Measurements from ENCODE around the gene MAT2B. TPM values are rescaled to one million over a fixed set of nuclear protein-coding genes. Genes with fewer than 3 reads are reported as not detected.
A peak's percentile ranks its signal among the peaks of the same experiment; 100 is the strongest.

Gene MAT2B
- total and polyA plus RNA-seq, 2 donors: 58.2 to 61.9 TPM

- WGBS: 76% methylated on average over 5 of the region's 5 CpGs
Observed at GRCh38 chr5:163548649-163549048, 43.2 kb downstream of the MAT2B start.

GRCh38 chr5:163551156-163551555 is 45.7 kb downstream of the MAT2B start:
- no peak for DNase-seq (ENCODE audit: extremely low spot score)
- H3K4me3 ChIP-seq (ENCODE audit: low read depth, low read length): no peak overlapping the region
- H3K4me1 ChIP-seq (ENCODE audit: insufficient read depth): no peaks in the 10 kb centered on the region
- H3K36me3 ChIP-seq (ENCODE audit: insufficient read depth): no peaks in the 10 kb centered on the region
- 74% methylated on average over 3 of the region's 3 CpGs for WGBS
- no peak overlapping the region for H3K27ac ChIP-seq (ENCODE audit: low read depth)

More at GRCh38 chr5:163548649-163549048, 43.2 kb downstream of the MAT2B start:
- no peaks in the 10 kb centered on the region for H3K36me3 ChIP-seq (ENCODE audit: insufficient read depth)
- no peak overlapping the region for H3K27ac ChIP-seq (ENCODE audit: low read depth)
- no peaks in the 10 kb centered on the region for H3K4me1 ChIP-seq (ENCODE audit: insufficient read depth)
- DNase-seq (ENCODE audit: extremely low spot score): no peak
- no peak overlapping the region for H3K4me3 ChIP-seq (ENCODE audit: low read depth, low read length)

GRCh38 chr5:163552536-163552935 is 47.1 kb downstream of the MAT2B start:
- no peaks in the 10 kb centered on the region for H3K4me1 ChIP-seq (ENCODE audit: insufficient read depth)
- WGBS: 94% methylated on average over 1 of the region's 1 CpG

GRCh38 chr5:163561339-163561738 is 55.9 kb downstream of the MAT2B start:
- DNase-seq (ENCODE audit: extremely low spot score): no peak
- WGBS: 78% methylated on average over 5 of the region's 5 CpGs
- H3K4me1 ChIP-seq (ENCODE audit: insufficient read depth): no peaks in the 10 kb centered on the region
- H3K27ac ChIP-seq (ENCODE audit: low read depth): no peak overlapping the region
- H3K4me3 ChIP-seq (ENCODE audit: low read depth, low read length): no peak overlapping the region
- no peaks in the 10 kb centered on the region for H3K36me3 ChIP-seq (ENCODE audit: insufficient read depth)

More at GRCh38 chr5:163552536-163552935, 47.1 kb downstream of the MAT2B start:
- no peak for DNase-seq (ENCODE audit: extremely low spot score)
- Histone ChIP-seq H3K4me3 (ENCODE audit: low read depth, low read length) (no peak overlapping the region), H3K36me3 (ENCODE audit: insufficient read depth) (no peaks in the 10 kb centered on the region), H3K27ac (ENCODE audit: low read depth) (no peak overlapping the region)

GRCh38 chr5:163562071-163562470 is 56.7 kb downstream of the MAT2B start:
- Histone ChIP-seq H3K27ac (ENCODE audit: low read depth) (no peak overlapping the region), H3K4me3 (ENCODE audit: low read depth, low read length) (no peak overlapping the region), H3K4me1 (ENCODE audit: insufficient read depth) (no peaks in the 10 kb centered on the region), H3K36me3 (ENCODE audit: insufficient read depth) (no peaks in the 10 kb centered on the region)
- 70% methylated on average over 3 of the region's 3 CpGs for WGBS
- no peak for DNase-seq (ENCODE audit: extremely low spot score)

GRCh38 chr5:163563112-163563511 is 57.7 kb downstream of the MAT2B start:
- 30% methylated on average over 1 of the region's 1 CpG for whole genome bisulfite sequencing
- no peak overlapping the region for H3K27ac ChIP-seq (ENCODE audit: low read depth)
- DNase-seq (ENCODE audit: extremely low spot score): no peak
- H3K4me3 ChIP-seq (ENCODE audit: low read depth, low read length): no peak overlapping the region
- no peaks in the 10 kb centered on the region for H3K36me3 ChIP-seq (ENCODE audit: insufficient read depth)
- H3K4me1 ChIP-seq (ENCODE audit: insufficient read depth): no peaks in the 10 kb centered on the region

- H3K36me3 ChIP-seq (ENCODE audit: insufficient read depth): no peaks in the 10 kb centered on the region
- no peak overlapping the region for H3K27ac ChIP-seq (ENCODE audit: low read depth)
- WGBS: 58% methylated on average over 3 of the region's 3 CpGs
- DNase-seq (ENCODE audit: extremely low spot score): no peak
- H3K4me1 ChIP-seq (ENCODE audit: insufficient read depth): no peaks in the 10 kb centered on the region
- H3K4me3 ChIP-seq (ENCODE audit: low read depth, low read length): no peak overlapping the region
Observed at GRCh38 chr5:163563880-163564279, 58.5 kb downstream of the MAT2B start.

GRCh38 chr5:163564321-163564938 is 59.0 kb downstream of the MAT2B start:
- Histone ChIP-seq H3K4me1 (ENCODE audit: insufficient read depth) (no peaks in the 10 kb centered on the region), H3K4me3 (ENCODE audit: low read depth, low read length) (no peak overlapping the region), H3K36me3 (ENCODE audit: insufficient read depth) (no peaks in the 10 kb centered on the region), H3K27ac (ENCODE audit: low read depth) (no peak overlapping the region)
- no peak for DNase-seq (ENCODE audit: extremely low spot score)
- WGBS: 10% methylated on average over 7 of the region's 7 CpGs

GRCh38 chr5:163565492-163565891 is 60.1 kb downstream of the MAT2B start:
- peak overlapping the region; percentile 22 for H3K4me3 ChIP-seq (ENCODE audit: low read depth, low read length)

GRCh38 chr5:163565931-163566608 is 60.7 kb downstream of the MAT2B start:
- Histone ChIP-seq H3K36me3 (ENCODE audit: insufficient read depth) (no peaks in the 10 kb centered on the region), H3K4me3 (ENCODE audit: low read depth, low read length) (peak overlapping the region; percentile 22), H3K4me1 (ENCODE audit: insufficient read depth) (no peaks in the 10 kb centered on the region), H3K27ac (ENCODE audit: low read depth) (no peak overlapping the region)
- 7% methylated on average over 32 of the region's 32 CpGs for WGBS
- no peak for DNase-seq (ENCODE audit: extremely low spot score)

More at GRCh38 chr5:163565492-163565891, 60.1 kb downstream of the MAT2B start:
- no peak for DNase-seq (ENCODE audit: extremely low spot score)
- WGBS: 9% methylated on average over 11 of the region's 11 CpGs
- Histone ChIP-seq H3K4me1 (ENCODE audit: insufficient read depth) (no peaks in the 10 kb centered on the region), H3K36me3 (ENCODE audit: insufficient read depth) (no peaks in the 10 kb centered on the region), H3K27ac (ENCODE audit: low read depth) (no peak overlapping the region)

GRCh38 chr5:163566678-163567077 is 61.3 kb downstream of the MAT2B start:
- no peak overlapping the region for H3K4me3 ChIP-seq (ENCODE audit: low read depth, low read length)
- 40% methylated on average over 3 of the region's 3 CpGs for WGBS

GRCh38 chr5:163567811-163568210 is 62.4 kb downstream of the MAT2B start:
- Histone ChIP-seq H3K4me3 (ENCODE audit: low read depth, low read length) (no peak overlapping the region), H3K4me1 (ENCODE audit: insufficient read depth) (no peaks in the 10 kb centered on the region), H3K36me3 (ENCODE audit: insufficient read depth) (no peaks in the 10 kb centered on the region), H3K27ac (ENCODE audit: low read depth) (no peak overlapping the region)
- DNase-seq (ENCODE audit: extremely low spot score): no peak
- WGBS: 88% methylated on average over 1 of the region's 1 CpG

More at GRCh38 chr5:163566678-163567077, 61.3 kb downstream of the MAT2B start:
- Histone ChIP-seq H3K27ac (ENCODE audit: low read depth) (no peak overlapping the region), H3K4me1 (ENCODE audit: insufficient read depth) (no peaks in the 10 kb centered on the region), H3K36me3 (ENCODE audit: insufficient read depth) (no peaks in the 10 kb centered on the region)
- no peak for DNase-seq (ENCODE audit: extremely low spot score)
